D341Med (cell line): ENCODE measurements around the gene SLC35E1.
"Not testable (repeated sequence)": the region's sequence is repeated elsewhere in the genome, so short reads cannot be mapped to it uniquely, and the experiment has no call there.

Experiments
- DNase-seq: peaks from one replicate; pipeline ENCODE4 v3.0.0; 2012; ENCODE audit warnings: low spot score

SLC35E1 gene

GRCh38 chr19:16544473-16545231 lies 27.6 kb downstream of the SLC35E1 start:
- DNase-seq = no peak

DNA sequence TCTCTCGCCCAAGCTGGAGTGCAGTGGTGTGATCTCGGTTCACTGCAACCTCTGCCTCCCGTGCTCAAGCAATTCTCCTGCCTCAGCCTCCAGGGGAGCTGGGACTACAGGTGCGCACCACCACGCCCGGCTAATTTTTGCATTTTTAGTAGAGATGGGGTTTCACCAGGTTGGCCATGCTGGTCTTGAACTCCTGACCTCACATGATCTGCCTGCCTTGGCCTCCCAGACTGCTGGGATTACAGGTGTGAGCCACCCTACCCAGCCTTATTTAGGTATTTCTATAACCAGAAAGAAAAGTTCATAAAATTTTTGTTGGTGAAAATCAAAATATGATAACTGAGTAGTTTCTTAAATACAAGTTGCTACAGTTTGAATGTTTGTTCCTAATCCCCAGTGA lies 28.5 kb downstream of the SLC35E1 start:
- not testable (repeated sequence) for DNase-seq

DNA sequence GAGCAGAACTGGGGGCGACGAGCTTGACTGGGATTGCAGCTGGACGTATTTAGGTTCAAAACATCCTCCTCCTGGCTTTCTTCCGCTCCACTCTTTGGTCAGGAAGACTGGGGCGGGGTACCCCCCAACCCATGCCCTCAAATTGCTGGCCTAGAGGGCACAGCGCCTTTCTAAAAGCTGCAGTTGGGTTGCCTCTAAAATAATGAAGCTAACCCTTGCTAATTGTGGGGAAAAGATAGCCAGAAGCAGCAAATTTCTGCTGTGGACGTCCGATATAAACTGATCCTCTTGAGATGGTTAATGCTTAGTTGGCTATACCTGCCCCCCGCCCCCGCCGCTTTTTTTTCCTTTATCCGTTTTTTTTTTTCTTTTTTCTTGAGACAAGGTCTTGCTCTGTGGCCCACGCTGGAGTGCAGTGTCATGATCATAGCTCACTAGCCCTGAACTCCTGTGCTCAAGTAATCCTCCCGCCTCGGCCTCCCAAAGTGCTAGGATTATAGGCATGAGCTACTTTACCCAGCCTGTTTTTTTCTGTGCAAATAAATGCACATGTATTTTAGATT lies 29.2 kb downstream of the SLC35E1 start:
- no peak for DNase-seq

- peak; percentile 98 for DNase-seq
Observed at GRCh38 chr19:16542045-16542909, 29.9 kb downstream of the SLC35E1 start, which contains the start of gene CHERP. TSS of gene CHERP (minus strand) at chr19:16542437. CDS start at chr19:16542378, 59 bp downstream.

DNA sequence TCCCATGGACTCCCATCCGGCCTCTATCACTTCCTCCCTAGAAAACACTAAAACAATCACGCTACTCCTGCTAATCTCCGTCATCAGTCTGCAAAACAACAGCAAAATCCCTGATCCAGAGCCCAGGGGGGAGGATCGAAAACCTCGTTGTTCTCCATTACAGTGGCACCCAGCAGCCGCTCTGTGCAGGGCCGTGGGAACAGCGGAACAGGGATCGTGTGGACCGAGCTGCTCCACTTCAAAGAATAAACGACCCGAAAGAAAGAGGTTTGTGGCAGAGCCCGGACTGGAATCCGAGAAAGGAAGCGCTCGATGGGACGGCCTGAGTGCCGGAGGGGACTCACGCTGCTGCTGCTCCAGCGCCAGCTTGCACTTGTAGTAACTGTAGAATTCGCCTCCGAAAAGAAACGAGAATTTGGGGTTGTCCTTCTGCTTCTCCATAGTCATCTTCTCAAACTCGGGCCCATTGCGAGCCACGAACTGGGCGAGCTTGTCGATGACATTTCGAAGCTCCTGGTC lies 30.6 kb downstream of the SLC35E1 start:
- peak; percentile 38 for DNase-seq

GRCh38 chr19:16540948-16541347 lies 31.3 kb downstream of the SLC35E1 start:
- no peak for DNase-seq

GRCh38 chr19:16537111-16537510 lies 35.1 kb downstream of the SLC35E1 start:
- DNase-seq = no peak

DNA sequence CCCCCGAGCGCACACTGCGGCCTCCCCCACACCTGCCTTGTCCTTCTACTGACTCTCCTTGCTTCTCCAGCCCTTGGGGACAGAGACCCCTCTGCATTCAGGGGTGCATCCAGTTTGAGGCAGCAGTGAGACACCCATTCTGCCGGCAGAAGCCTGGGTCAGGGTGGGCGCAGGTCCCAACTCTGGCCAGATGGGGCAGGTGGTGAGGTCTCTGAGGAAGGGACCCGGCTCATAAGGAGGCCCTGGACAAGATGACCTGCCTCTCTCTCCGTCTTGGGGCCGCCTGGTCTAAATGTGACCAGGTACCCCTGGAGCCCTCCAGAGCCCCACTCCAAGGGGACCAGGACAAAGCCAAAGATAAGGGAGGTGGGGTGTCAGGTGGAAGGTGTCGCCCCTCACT lies 36.1 kb downstream of the SLC35E1 start:
- peak; percentile 32 for DNase-seq

- DNase-seq = no peak
Observed at GRCh38 chr19:16535381-16535780, 36.8 kb downstream of the SLC35E1 start.

DNA sequence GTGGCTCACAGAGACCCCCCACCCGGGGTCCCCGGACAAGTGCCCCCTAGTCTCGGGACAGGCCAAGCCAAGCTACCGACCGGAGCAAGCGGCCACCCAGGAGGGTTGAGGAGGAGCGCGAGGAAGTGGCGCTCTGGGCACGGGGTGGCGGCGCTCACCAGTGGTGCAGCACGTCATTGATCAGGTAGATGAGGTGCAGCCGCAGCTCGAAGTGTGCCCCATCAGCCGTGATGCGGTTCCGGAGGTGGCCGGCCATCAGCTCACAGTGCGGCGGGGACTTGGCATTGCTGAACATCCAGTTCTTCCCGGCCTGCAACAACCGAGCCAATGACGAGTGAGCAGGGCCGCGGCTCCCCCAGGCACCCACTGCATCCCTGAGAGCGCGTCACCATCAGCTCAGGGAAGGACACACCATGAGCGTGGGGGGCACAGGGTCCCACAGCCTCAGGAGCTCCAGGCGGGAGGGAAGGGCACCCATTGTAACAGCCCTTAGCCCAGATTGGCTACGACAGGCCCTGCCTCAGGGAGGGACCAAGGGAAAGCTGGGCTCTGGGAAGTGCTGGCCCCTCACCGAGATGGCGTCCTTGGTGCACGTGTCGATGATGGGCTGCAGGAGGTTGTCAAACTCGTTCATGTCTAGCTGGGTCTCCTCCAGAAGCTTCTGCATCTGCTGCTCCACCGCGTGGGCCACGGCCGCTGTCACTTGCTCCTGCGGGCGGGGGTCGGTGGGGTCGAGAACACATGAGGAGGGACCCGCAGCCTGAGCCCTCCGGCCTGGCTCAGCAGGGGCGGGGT lies 39.6 kb downstream of the SLC35E1 start:
- DNase-seq = no peak

GRCh38 chr19:16531380-16531669 lies 40.9 kb downstream of the SLC35E1 start:
- no peak for DNase-seq

GRCh38 chr19:16530540-16531379 lies 41.5 kb downstream of the SLC35E1 start:
- no peak for DNase-seq

DNA sequence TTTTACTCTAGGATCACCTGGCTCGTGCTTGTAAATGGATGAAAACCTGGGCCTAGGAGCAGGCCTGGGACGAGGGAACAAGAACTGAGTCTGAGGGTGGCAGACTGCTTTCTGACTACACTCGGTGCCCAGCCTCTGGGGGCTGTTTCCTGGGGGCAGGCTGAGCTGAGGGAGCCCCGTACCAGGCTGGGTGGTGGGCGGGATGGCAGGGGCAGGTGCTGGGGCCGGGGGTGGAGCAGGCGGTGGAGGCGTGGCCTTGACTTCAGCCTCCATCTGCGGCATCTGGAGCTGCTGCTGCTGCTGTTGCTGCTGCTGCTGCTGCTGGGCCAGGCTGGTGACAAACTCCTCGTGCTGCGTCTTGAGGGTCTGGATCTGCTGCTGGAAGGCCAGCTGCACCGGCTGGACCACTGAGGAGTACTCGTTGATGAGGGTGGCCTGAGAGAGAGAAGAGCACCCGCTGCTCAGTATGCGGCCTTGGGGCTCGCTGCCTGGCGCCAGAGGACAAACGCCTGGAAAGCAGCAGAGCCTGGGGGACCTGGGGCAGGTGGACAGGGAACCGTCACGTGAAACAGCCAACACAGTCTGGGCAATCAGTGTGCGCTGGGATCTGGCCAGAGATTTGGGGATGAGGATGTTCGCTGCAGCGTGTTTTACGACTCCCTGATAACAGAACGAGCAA lies 42.6 kb downstream of the SLC35E1 start:
- DNase-seq = no peak

GRCh38 chr19:16527971-16528521 lies 44.2 kb downstream of the SLC35E1 start:
- peak; percentile 67 for DNase-seq

GRCh38 chr19:16527334-16527935 lies 44.8 kb downstream of the SLC35E1 start:
- DNase-seq = no peak

GRCh38 chr19:16525751-16526481 lies 46.3 kb downstream of the SLC35E1 start:
- no peak for DNase-seq

- DNase-seq = no peak
Observed at GRCh38 chr19:16524991-16525734, 47.1 kb downstream of the SLC35E1 start.
